IPS-11a (cell line): ENCODE measurements around the gene UBE2I.
"Not testable (repeated sequence)": the region's sequence is repeated elsewhere in the genome, so short reads cannot be mapped to it uniquely, and the experiment has no call there.

Source experiments
- H3K4me3 ChIP-seq: one replicate; pipeline ENCODE4 v1.5.1; 2013; ENCODE audit warnings: low read depth, low read length, control low read depth

UBE2I gene

GRCh38 chr16:1292208-1292607, 17.2 kb upstream of the UBE2I start:
- not testable (repeated sequence) for H3K4me3 ChIP-seq

- H3K4me3 ChIP-seq = not testable (repeated sequence)
Observed at GRCh38 chr16:1292808-1293207, 16.6 kb upstream of the UBE2I start.

GRCh38 chr16:1293921-1294656, 15.3 kb upstream of the UBE2I start:
- H3K4me3 ChIP-seq = no peak overlapping the region

DNA sequence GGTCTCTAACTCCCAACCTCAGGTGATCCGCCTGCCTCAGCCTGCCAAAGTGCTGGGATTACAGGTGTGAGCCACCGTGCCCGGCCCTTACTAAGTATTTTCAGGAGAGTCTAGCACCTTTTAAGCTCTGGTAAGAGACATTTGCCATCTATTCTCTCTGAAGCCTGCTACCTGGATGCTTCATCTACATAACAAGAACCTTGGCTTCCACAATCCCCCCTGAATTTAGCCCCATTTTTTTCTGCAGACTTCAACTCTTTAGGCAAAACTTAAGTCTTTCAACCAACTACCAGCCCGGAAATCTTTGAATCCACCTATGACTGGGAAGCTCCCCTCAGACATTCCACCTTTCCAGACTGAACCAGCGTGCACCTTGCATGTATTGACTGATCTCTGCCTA, 14.0 kb upstream of the UBE2I start:
- no peak overlapping the region for H3K4me3 ChIP-seq

- H3K4me3 ChIP-seq = not testable (repeated sequence)
Observed at GRCh38 chr16:1296688-1297017, 12.8 kb upstream of the UBE2I start.

DNA sequence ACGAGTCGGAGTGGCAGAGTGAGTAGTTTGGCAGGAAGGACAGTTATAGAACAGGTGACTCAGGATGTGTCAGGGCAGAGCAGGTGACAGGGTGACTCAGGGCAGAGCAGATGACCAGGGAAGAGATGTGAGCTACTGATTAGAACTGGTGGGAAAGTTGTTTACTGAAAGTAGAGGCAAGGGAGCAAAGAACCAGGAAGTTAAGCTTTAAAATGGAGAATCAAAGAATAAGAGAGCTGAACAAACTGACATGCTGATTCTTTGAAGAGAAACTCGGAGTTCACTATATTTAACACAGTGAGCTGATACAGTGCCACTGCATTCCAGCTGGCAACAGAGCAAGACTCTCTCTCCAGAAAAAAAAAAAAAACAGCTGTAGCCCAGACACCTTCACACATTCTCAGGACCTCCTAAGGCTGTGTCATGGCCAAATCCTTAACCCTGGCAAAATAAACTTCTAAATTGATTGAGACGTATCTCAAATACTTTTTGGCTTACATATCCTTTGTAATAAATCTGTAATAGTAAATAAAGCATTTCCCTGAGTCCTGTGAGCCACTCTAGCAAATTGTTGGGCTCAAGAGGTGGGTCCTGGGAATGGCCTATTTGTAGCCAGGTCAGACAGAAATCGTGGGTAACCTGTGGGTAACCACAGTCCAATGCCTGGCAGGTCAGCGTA, 12.3 kb upstream of the UBE2I start:
- no peak overlapping the region for H3K4me3 ChIP-seq

DNA sequence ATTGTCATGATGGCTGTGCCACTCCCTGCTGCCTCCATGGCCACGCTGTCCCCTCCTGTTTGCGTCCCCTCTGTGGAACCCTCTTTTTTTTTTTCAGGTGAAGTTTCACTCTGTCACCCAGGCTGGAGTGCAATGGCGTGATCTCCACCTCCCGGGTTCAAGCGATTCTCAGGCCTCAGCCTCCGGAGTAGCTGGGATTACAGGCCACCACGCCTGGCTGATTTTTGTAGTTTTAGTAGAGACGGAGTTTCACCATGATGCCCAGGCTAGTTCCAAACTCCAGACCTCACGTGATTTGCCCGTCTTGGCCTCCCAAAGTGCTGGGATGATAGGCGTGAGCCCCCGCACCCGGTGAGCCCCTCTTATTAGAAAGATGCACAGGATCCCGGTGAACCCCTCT, 11.0 kb upstream of the UBE2I start:
- H3K4me3 ChIP-seq = no peak overlapping the region

DNA sequence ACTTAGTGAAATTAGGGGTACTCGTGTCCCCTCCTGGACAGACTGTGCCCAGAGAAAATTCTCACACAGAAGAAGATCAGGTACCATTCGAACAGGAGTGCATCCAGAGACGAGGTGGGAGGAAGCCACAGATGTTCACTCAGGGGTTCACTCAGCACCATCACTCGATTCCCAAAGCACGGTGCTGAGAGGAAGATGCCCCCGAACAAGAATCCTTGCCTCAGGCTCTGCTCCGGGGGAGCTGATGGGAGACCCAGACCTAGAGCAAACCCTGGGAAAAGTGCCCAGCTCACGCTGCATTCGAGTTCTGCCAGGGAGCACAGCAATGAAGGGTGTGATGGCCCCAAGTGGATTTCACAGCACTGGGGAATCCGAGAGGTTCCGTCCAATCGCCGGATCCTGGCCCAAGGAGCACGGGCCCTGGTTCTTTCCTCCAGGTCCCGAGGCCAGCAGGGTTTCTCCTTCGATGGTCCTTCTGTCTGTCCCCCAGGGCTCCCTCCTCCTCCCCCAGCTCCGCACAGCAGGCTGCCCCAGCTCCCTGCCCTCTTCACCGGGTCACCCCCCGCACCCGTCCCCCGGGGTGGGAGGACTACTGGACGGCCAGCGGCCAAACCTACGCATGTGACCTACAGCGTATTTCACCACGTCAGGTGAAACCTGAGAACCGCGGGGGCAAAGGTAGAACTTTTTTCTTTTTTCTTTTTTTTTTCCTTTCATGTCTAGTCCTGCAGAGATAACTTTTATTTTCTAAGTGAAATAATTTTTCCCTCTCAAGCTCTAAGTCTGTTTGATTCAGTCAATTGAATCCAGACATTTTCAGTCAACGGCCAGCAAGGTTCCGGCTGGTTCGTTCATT, 10.2 kb upstream of the UBE2I start:
- no peak overlapping the region for H3K4me3 ChIP-seq

DNA sequence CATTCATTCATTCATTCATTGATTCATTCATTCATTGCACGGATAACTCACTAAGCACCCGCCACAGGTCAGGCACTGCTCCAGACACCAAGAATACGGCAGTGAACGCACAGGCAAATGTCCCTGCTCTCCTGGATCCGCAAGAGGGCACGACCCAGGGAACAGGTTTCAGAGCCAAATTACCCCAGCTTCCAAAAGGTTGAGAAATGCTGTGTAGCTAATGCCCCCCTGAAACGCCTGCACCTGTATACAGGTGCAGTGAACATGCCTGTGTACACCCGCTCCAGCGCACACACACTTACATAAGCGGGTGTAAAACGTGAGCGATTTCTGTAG, 9.6 kb upstream of the UBE2I start:
- H3K4me3 ChIP-seq = no peak overlapping the region

DNA sequence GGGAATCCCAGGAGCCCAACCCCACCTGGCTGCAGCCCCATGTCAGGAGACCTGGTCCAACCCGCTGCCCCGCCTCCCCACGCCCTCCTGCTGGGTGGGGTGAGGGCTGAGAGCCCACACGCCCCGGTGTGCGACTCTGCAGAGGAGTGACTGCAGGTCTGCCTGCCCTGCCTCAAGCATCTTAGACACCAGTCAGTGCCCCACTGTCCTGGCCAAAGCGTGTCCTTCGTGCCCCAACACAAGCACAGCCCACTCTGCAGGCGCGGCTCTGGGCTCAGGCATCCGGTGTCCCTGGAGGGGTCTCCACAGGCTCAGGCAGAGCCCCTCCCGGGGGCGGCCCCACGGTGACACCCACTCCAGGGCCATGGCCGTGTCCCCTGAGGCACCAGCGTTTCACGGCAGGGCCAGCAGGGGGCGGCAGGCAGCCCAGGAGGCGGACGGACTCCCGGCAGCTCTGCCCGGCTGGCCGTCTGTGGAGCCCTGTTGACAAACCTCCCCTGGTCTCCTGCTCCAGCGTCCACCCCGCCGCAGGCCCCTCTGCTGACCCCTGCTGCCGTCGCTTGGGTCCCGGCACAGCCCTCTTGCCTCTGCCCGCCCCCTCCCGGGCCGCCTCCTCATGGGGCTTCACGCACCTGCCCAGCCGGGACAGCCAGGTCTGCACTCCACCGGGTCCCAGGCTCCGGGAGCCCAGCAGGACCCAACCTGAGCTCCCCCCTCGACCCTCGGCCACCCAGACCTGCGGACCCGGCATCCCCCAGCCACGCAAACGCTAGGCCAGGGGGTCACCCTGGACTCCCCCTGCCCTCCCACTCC, 8.6 kb upstream of the UBE2I start:
- no peak overlapping the region for H3K4me3 ChIP-seq

- no peak overlapping the region for H3K4me3 ChIP-seq
Observed at GRCh38 chr16:1301562-1301961, 7.9 kb upstream of the UBE2I start.

- H3K4me3 ChIP-seq = no peak overlapping the region
Observed at GRCh38 chr16:1305823-1306222, 3.6 kb upstream of the UBE2I start.

DNA sequence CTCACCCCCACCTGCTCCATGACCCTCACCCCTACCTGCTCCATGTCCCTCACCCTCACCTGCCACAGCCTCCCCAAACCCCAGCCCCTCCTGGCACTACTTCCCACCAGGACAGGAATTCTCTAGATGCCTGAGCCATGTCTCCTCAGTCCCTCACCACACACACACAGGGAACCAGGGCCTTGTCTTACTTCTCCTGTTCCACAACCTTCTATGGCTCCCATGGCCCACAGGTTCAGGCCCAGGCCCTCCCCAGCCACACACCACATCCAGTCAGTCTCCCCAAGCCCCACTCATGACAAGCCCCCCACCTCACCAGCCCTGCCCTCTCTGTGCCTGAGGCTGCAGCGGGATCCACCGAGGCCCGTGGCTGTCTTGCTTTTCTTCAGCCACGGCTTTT, 3.1 kb upstream of the UBE2I start:
- H3K4me3 ChIP-seq = no peak overlapping the region

- H3K4me3 ChIP-seq = peak overlapping the region; percentile 45
Observed at GRCh38 chr16:1308036-1308976, 1.1 kb upstream of the UBE2I start.

DNA sequence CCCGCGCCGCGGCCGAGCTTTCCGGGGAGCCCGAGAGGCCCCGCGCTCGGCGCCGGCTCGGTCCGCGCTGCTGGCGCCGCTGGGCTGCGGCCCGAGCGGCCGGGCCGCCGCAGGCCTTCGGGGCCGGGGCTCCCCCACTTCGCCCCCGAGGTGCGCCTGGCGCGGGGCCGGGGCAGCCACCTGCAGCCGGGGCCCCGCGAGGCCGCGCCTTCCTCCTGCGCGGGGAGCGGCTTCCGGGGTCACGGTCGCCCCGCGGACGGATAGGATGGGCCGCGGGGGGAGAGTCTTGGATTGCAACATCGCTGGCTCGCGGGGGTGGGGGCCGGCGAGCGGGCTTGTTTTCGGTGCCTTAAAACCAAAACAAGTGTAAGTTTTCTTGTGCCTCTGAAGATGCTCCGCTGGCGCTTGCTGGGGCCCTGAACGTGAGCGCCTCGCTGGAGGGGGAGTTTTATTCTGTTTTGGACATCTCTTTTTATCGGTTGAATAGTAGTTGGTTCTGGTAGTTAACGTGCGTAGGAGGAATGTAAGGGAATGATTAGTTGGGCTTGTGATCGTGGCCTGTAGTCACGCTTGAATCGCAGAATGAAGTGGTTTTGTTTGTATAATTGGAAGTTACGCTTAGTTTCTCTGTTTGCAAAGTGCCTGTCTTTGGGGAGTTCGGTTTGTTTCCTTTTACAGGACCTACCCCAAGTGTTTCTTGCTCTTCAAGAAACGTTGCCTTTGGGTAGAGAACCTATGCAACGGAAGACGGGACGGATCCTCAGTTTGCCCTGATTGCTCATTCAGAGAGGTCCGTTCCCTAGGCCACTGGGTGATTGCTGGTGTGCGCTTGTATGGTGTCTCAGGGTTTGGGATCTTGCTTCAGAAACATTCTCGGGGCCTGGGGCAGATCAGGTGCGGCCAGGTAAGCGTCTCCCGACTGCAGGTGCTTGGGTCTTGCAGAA, 724 bp downstream of the UBE2I start:
- H3K4me3 ChIP-seq = peak overlapping the region; percentile 93

GRCh38 chr16:1310832-1311200, 1.4 kb downstream of the UBE2I start:
- H3K4me3 ChIP-seq = peak overlapping the region; percentile 93

DNA sequence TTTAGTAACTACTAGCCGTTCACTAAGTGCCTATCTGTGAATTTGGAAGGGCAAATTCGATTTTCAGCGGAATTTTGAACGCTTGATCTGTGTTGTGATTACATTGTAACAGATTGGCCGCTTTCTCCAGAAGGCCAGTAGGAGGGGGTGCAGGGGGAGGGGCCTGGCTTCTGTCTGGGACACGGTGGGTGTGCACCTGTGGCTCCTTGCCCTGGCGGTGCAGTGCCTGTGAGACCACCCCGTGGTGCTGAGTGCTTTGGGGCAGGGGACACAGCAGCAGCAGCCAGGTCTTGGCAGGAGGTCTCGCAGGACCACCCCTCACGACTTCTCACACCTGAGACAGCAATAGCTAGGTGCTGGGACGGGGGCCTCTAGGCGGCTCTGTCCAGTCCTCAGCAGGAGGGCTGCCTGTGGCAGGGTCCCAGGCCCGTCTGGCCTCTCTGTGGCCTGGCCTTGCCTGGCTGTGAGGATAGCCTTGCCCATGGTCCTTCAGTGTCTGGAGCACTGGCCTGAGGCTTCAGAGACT, 1.8 kb downstream of the UBE2I start:
- H3K4me3 ChIP-seq = no peak overlapping the region

- H3K4me3 ChIP-seq = no peak overlapping the region
Observed at GRCh38 chr16:1311738-1312466, 2.5 kb downstream of the UBE2I start.
